HL-60/S4 treated with phorbol 12-myristate 13-acetate at 8.2 ng/mL for 4 days and 3 days (cell line): Measurements from ENCODE around the gene BPIFA1.

Experiments used
- in situ Hi-C: fragments of 300-500 bp; cut with MboI; formaldehyde crosslinking; loops from 2 replicates; pipeline ENCODE4 v1.15.0; 2022; ENCODE audit warnings: low sequenced_read_pairs

BPIFA1 gene

DNA sequence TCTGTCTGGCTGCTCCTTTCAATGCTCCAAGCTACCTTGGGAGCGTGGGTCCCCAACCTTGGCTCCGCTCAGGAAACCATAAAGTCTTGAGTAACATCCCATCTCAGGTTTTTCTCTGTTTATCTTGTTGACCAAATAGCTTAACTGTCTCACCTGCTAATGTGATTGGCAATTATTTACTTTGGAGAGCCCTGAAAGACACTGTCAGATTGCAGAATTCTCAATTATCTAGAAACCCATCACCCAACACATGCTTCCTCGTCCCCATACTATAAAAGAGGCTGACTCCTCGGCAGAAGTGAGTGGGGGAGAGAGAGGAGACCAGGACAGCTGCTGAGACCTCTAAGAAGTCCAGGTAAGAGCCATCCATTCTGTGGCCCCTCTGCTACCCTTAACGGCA is at the start of gene BPIFA1:
Gene BPIFA1 (plus strand): TSS at position 301 of the 400 bp plus-strand sequence. CDS start 1,716 bp downstream, outside the sequence.
- in situ Hi-C loops = no loop called here

DNA sequence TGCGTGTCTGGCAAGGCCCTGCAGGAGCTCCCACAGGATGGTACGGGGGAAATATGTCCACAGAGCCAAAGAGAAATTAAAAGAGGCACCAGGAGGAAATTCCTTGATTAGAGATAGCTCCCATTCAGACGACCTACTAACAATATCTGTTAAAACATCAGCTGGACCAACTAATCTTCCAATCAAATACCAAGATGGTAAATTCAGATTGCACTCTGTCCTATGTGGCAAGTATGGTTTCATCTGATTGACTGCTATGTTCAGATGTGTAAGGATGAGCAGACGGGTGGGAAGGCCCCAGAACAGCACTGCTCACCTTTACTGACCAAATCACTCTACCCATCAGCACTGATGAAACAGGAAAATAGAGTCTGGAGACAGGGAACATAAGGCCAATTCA is 48.3 kb upstream of the BPIFA1 start:
- in situ Hi-C loops = no loop called here

DNA sequence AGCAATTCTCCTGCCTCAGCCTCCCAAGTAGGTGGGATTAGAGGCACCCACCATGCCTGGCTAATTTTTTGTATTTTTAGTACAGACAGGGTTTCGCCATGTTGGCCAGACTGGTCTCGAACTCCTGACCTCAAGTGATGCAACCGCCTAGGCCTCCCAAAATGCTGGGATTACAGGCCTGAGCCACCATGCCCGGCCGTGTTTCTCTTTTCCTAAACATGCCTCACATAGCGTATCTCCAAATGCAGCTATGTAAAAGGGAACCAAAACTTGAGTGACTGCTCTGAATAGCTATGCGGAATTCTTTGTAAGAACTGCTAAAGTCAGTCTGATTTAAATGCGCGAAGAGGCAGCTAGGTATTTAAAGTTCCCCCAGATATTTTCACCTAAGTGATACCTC is 47.4 kb upstream of the BPIFA1 start:
- in situ Hi-C loops = no loop called here

DNA sequence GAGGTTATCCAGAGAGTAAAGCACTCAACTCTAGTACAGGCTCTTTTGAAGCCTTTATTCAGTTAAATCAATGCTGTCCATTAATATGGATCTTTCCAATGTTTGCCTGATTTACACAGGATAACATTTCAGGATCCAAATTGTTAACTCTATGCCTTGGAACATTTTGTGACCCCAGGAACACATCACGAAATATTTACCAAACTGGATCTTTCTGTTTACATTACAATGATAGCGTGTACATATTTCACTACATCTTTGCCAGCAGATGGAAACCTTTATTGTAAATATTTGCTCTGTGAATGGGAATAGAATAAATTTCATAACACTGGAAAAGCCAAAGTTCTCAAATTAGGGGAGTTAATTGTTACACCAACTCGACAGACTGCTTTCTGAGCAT is 44.3 kb upstream of the BPIFA1 start:
- in situ Hi-C loops = no loop called here

DNA sequence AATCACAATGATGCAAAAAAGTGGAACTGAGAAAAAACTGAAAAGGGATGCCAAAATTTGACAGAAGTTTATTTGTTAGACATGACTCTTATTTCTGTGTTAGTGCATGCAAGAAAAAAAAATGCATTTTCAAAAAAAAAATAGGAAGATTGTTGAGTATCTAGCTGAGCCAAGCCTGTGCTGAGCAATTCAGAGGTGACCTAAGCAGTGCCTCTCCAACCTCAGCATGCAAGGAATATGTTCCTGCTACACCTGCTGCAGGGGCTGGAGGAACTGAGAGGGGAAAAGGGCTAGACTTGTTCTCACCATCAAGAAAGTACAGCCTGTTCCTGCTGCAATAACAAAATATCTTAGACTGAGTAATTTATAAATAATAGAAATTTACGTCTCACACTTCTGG is 43.8 kb upstream of the BPIFA1 start:
- in situ Hi-C loops = no loop called here

DNA sequence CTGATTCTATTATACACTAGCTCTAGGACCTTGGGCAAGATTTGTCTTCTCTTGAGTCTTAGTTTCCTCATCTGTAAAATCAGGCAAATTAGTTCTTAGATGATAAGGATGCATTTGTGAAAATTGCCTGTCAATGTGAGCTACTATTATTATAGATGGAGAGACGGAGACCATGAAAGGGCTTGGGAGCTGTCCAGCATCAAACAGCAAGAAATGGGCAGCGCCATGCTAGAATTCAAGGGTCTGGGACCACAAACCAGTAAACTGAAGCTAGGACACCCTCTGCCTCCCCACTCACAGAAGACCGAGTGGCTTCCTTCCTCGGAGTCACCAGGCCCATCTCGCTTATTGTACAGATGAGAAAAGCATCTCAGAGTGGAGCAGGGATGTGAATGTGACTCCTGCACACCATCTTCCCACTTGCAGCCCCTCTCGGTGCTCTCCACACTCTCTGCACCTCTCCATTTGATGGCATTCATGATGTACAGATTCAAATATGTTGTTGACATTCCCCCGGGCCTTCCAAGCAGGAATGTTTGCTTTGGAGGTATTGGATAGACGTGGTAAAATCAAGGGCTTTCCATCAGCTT is 42.8 kb upstream of the BPIFA1 start:
- in situ Hi-C loops = no loop called here

DNA sequence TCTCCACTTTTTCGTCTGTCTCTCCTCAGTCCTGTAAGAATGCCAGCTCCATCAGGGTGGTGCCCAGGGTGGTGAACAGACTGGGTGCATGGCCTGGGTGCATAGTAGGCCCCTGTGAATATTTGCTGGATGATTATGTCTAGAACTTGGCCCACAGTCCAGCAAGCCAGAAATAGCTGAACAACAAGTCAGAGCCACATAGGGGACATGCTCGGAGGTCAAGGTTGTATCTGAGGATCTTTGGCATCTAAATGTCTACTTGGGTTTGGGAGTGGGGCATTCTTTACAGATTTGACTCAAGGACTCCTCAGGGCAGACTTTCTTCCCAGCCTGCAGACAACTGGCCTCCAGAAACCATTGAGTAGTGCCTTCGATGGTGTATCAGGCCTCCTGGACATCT is 36.8 kb upstream of the BPIFA1 start:
- in situ Hi-C loops = no loop called here

DNA sequence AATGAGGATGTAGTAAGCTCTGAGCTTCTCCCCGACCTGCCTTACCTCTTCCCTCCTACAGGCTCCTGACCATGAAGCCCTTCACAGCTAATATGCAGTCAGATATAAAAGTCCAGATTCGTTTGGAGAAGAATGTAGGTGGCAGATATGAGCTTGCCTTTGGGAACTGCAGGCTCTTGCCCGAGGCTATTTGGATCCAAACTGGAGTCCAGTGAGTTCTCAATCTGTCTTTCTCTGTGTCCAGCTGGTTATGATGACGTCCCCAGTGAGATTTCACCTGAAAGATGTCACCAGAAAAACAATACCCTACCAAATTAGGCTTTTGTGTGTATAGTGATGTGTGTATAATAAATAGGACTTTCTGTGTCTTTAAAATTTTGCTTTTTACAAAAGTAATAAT is 33.3 kb upstream of the BPIFA1 start:
- in situ Hi-C loops = no loop called here

DNA sequence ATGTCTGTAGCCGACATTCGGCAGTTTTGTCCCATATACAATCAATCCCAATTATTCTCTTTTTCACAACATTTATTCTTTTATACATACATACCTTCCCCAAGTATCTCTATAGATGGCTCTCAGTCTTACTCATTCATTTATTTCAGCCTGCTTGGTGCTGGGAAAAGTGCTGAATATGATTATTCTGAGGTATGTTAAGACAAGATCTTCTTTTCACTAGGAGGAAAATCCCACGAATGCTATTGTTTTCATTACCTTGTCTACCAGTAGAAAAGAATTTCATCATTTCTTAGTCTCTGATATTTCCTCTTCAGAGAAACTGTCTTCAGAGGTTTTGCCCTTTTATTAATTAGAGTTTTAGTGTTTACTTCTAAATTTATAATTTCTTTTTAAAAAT is 32.4 kb upstream of the BPIFA1 start:
- in situ Hi-C loops = no loop called here

DNA sequence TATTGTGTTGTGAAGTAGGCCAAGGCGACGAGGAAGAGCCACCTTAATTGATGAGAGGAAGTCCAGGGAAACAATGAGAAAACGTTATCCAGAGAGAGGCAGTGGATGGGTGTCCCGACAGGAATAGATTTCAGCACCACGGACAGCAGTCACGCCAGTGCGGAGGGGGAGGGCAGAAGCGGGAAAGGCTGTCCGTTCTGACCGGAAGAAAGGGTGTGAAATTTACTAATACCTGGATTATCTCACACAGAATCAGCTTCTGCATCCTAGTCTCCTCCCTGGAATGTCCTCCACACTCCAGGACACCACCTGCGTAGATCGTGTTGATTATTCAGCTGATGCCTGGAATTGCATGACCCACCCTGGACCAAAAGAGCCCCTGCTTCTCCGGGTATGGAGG is 26.0 kb upstream of the BPIFA1 start:
- in situ Hi-C loops = no loop called here

DNA sequence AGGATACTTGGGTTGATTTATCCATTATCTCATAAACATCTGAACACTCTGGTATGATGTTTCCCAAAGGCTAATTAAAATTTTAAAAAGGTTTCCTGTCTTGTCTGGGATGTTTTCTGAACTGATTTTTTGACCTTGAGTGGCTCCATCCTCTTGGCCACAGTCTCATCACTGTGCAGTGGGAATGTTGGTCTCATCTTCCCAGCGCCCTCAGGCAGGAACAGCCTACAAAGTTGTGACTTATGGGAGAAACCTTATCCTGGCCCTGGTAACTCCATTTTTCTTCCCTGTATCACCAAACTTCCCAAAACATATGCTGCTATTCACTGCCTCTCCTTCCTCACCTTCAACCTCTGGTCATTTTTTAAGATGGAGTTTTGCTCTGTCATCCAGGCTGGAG is 25.4 kb upstream of the BPIFA1 start:
- in situ Hi-C loops = no loop called here

DNA sequence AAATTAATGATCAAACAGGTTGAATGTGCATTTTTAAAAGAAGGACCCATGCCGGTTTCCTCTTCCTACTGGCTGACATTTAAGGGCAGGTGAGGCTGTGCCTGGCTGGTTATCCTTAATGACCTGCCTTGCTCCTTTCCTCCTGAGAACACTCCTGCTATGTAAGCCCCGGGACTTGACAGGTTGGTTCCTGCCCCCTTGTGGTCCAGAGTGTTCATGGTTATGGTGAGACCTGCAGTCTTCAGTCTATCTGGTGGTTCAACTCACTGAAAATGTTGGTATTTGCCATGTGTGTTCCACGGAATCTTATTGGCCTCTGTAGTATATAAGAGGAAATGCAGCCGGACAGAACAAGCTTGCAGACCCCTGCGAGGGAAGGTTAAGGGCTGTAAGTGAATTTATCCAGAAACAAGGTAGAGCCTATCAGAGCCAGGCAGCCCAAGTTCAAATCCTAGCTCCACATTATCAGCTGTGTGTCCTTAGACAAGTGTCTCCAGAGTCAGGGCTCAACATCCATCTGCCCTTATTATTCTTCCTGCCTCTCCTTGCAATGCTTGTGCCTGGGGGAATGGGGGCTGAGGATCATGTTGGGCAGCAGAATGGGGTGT is 23.9 kb upstream of the BPIFA1 start:
- in situ Hi-C loops = no loop called here

DNA sequence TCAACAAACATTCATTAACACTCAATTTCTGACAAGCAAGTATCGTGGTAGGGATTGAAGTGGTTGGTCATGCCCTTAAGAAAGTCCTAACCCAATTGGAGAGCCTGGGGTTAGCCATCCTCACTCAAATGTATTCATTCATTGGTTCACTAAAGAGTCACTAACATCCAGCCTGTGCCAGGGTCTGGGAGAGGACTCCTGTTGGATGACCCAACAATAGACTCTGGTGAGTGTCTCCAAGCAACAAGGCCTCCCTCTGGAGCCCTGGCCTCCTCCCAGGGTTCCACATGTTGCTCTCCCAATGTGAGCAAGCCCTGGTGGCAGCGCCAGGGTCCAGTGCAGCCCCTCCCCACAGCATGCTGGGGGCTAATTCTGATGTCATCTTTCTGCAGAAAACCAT is 18.7 kb upstream of the BPIFA1 start, which contains the start of gene BPIFA3:
Gene BPIFA3 (plus strand): TSS at position 301 of the 400 bp plus-strand sequence. CDS start 185 bp downstream, outside the sequence.
- in situ Hi-C loops = no loop called here

DNA sequence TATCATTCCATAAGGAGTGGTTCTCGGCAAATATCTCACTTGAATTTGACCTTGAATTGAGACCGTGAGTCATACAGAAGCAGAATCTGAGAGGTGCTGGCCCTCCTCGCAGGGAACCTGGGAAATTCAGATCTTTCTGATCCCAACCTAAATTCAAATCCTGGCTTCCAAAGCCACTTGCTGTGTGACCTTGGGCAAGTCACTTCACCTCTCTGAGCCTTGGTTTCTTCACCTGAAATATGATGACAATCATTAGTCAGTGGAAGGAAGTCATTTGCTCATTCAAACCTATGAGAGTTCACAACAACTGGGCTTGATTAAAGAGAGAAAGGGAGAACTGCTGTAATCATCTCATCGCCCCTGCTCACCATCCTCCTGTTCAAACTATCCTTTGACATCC is 11.4 kb upstream of the BPIFA1 start:
- in situ Hi-C loops = no loop called here

DNA sequence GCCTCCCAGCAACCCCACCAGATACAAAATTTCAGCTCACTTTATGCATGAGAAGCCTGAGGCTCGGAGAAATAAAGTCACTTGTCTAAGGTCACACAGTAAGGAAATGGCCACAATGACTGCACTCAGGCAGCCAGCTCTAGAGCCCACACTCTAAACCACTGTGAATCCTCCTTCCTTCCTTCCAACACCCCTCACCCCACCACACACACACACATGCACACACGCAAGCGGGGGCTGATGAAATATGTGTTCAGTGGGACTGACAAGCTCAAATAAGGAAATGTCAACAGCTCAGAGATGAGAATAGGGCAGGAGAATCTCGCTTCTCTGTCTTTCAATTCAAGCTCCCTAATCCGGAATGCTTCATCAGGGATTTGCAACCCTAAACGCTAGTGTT is 6.0 kb upstream of the BPIFA1 start:
- in situ Hi-C loops = no loop called here

DNA sequence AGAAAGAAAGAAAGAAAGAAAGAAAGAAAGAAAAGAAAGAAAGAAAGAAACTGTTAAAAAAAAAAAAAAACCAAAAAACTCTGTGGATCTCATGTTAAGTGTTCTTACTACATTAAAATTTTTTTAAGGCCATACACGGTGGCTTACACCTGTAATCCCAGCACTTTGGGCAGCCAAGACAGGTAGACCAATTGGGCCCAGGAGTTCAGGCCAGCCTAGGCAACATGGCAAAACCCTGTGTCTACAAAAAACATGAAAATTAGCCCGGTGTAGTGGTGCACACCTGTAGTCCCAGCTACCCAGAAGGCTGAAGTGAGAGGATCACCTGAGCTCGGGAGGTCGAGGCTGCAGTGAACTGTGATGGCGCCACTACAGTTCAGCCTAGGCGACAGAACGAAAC is 4.6 kb upstream of the BPIFA1 start:
- in situ Hi-C loops = no loop called here

DNA sequence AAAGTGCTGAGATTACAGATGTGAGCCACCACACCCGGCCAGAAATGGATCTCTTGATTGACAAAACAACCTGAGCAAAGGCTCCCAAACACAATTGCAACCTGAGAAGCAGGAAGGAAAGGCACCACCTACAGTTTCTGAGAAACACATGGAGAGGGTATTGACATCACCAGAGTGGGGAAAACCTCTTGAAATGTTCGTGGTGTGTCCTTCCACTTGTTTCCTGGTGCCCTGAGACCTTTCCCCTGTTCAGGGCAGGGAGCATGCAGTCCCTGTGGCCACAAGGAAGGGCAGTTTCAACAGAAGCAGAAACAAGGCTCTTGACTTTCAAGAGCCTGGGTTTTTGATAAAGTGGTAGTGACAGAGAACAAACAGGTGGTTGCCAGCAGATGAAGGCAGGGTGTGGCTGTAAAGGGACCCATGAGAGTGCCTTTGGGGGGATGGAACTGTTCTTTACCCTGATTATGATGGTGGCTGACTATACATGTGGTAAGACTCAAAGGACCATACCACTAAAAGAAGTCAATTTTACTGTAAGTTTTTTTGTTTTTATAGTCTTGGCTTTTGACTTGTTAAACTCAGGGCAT is 3.2 kb upstream of the BPIFA1 start:
- in situ Hi-C loops = no loop called here

DNA sequence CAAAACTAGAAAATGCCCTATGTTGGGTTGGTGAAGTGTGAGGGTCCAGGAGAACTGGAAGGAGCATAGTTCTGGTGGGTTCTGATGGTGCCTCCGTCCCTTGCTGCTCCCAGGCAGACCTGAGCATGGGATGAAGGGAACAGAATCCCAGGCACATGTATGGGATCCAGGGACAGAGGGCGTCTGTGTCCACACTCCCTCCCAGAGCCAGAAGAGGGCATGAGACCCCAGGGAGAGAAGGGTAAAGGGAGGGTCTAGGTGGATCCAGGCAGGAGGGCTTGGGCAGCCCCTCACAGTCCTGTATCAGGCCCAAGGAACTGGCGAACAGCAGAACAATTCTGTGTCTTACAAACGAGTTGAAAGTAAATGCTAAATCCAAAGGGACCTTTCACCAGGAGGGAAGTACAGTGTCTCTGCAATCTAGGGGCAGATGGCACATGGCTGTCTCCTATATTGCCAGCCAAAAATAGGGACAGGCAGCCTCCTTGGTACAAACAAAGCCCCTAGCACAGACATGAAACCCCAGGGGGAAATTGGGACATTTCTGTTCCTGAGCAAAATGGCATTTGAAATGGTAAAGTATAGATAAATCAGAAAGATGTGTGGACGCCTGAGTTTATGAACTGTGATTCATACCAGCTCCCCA is 2.5 kb upstream of the BPIFA1 start:
- in situ Hi-C loops = no loop called here

DNA sequence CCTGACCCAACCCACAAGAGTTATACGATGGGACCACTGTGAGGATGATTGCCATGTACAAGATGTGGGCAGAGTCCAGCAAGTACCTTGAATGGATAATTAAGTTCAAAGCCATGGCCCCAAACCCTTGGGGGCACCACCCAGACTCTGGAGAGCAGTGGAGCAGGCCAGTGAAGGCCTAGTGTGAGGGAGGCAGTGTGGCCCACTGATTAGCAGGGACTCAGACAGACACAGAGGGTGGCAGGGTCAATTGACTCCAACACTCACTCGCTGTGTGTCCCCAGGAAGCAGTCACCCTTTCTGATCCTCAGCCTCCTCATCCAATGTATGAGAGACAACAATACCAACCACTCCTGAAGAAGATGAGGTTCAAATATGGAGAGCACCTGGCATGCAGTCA is 1.7 kb upstream of the BPIFA1 start:
- in situ Hi-C loops = no loop called here

DNA sequence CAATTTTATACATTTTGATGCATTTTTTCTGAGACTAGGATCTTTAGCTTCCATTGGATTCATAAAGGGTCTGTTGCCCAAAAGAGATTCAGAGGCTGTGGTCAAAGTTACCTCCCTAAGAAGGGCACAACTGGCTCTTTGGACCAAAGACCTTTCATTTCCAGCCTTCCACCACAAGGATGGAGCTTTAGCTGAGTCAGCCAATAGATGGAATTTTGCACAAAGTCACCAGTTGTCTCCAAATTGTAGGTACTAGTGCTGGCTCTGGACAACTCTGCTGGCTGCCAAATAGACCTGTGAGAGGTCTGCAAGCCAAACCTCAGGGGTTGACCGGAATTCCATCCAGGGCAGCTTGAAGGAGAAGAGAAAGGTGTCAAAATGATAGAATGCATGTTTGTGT is 555 bp downstream of the BPIFA1 start:
- in situ Hi-C loops = no loop called here

DNA sequence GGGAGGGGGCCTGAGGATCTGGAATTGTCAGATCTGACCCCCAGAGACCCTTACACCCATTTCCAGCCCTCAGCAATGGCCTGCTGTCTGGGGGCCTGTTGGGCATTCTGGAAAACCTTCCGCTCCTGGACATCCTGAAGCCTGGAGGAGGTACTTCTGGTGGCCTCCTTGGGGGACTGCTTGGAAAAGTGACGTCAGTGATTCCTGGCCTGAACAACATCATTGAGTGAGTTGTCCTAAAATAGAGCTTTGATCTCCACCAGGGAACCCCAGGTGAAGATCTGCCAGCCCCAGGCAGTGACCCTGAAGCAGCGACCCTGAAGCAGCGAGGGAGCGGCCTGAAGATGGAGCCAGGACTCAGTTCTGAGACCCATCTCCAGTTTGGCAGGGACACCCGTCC is 2.2 kb downstream of the BPIFA1 start:
- in situ Hi-C loops = no loop called here

DNA sequence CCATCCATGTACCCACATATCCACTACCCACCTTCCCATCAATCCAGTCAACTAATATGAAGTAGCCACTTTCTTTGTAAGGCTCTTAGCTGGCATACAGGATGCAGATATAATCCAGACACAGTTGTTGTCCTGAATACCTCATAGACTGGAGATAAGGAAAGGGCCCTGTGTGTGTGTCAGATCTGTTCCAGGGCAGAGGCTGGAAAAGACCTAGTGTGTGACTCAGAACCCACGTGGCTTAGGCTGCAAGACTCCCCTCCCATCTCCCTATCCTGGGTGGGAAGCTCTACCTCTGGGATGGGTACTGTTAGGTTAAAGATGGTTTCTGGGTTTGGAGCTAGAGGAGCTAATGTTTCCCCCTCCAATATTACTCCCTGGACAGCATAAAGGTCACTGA is 3.6 kb downstream of the BPIFA1 start:
- in situ Hi-C loops = no loop called here
